GM19238 (cell line): ENCODE data around the gene RPL36AL.
A peak's percentile ranks its signal among the peaks of the same experiment; 100 is the strongest.
"Not testable (repeated sequence)": the region's sequence is repeated elsewhere in the genome, so short reads cannot be mapped to it uniquely, and the experiment has no call there.

Source experiments
- DNase-seq: peaks from one replicate; pipeline ENCODE4 v3.0.0; 2011; ENCODE audit warnings: low spot score; ENCODE audit not compliant: insufficient read length

Gene RPL36AL

DNA sequence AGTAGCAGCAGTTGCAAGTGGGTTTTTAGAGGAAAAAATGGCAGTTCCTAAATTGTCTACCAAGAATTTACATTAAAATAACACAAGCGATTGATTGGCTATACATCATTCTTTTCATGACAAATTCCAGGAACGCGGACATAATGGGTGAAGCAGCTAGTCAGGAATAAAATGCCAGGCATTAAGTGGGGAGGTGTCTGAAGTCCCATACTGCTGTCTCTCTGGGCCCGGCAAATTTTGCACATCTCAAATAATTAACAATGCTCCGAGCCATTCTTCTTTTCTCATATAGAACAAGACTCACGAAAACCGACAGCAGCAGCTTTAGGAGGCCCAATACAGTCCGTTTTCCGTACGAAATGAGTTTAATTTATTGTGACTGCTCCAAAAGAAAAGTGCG, 696 bp downstream of the RPL36AL start:
- DNase-seq, result no peak

DNA sequence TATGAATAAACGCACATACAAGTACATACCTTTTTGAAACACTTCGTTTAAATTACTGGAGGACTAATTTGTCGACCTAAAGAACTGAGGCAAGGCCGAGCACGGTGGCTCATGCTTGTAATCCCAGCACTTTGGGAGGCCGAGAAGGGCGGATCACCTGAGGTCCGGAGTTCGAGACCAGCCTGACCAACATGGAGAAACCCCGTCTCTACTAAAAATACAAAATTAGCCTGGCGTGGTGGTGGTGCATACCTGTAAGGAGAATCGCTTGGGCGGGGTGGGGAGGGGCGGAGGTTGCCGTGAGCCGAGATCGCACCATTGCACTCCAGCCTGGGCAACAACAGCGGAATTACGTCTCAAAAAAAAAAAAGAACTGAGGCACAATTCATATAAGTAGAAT, 1.2 kb downstream of the RPL36AL start:
- DNase-seq, result not testable (repeated sequence)

DNA sequence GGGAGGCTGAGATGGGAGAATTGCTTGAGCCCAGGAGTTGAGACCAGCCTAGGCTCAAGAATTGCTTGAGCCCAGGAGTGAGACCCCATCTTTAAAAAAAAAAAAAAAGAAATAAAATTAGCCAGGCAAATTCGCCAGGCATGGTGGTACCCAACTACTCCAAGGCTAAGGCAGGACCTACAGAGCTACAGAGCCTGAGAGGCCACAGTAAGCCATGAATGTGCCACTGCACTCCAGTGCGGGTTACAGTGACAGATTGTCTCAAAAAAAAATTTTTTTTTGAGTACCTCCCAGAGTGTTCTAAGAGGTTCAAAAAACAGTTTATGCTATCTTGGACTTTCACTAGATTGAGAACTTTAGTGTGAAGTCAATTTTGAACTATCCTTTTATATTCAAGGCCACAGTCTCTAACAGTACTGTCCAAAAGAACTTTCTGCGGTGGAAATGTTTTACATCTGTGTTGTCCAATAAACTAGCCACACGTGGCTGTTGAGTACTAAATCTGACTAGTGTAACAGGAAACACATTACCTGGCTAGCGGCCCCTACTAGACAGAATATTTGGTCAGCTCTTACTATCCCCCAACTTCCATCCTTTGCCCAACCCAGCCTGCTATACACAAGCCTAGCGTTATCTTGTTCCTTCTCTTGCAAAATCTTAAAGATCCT, 2.4 kb downstream of the RPL36AL start:
- no peak for DNase-seq

DNA sequence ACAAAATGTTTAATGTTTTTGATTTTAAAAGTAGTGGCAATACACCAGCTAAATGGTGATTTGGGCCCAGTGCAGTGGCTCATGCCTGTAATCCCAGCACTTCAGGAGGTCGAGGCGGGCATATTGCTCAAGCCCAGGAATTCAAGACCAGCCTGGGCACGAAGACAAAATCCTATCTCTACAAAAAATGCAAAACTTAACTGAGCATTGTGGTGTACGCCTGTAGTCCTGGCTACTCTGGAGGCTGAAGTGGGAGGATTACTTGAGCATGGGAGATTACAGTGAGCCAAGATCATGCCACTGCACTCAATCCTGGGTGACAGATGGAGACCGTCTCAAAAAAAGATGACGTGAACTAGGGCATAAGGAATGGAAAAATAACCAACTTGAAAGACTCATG, 4.7 kb downstream of the RPL36AL start:
- no peak for DNase-seq

DNA sequence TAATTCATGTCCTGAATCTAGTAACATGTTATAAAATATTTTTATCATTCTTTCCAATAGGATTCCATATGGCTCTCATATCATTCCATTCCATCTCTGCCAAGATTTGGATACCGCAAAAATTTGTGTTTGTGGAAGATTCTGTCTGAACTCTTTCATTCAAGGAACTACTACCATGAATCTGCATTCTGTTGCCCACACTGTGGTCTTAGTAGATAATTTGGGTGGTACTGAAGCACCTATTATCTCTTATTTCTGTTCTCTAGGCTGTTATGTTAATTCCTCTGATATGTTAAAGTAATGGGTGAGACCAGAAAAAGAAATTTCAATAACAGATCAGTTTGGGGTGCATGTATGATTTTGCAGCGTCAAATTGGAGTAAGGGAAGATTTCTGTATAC, 6.2 kb downstream of the RPL36AL start:
- DNase-seq, result no peak

DNA sequence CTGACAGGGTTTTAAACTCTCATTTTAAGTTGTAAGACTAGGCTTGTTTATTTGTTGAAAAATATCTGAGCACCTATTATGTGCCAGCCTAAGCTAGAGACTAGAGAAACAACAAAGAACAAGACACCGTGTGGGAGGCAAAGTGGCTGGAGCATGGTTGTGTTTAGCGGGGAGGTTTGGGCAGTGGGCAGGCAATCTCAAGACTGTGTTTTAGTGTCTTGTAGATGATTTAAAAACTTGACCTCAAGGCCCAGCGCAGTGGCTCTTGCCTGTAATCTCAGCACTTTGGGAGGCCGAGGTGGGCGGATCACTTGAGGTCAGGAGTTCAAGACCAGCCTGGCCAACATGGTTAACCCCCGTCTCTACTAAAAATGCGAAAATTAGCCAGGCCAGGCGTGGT, 7.8 kb downstream of the RPL36AL start:
- DNase-seq, result no peak

DNA sequence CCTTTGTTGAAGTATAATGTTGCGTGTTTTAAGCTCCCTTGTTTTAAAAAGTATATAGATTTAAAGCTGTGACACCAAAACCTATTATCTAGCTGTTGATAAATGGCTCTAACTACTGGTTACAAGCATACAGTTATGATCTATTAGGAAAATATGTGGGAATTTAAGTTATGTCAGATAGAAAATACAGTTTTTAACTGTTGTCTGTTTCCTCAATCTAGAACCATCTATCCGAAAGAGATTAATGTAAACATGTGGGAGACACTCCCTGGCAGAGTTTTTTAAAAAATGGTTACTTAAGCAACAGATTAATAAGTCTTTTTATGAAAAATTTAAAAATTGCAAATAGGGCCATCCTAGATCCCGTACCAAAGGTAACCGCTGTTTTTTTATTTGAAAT, 8.2 kb downstream of the RPL36AL start:
- DNase-seq, result no peak

DNA sequence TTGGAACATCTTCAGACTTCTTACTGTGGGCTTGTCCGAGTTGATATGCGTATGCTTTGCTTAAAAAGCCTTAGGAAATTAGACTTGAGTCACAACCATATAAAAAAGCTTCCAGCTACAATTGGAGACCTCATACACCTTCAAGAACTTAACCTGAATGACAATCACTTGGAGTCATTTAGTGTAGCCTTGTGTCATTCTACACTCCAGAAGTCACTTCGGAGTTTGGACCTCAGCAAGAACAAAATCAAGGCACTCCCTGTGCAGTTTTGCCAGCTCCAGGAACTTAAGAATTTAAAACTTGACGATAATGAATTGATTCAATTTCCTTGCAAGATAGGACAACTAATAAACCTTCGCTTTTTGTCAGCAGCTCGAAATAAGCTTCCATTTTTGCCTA, 12.8 kb downstream of the RPL36AL start:
- DNase-seq, result no peak

DNA sequence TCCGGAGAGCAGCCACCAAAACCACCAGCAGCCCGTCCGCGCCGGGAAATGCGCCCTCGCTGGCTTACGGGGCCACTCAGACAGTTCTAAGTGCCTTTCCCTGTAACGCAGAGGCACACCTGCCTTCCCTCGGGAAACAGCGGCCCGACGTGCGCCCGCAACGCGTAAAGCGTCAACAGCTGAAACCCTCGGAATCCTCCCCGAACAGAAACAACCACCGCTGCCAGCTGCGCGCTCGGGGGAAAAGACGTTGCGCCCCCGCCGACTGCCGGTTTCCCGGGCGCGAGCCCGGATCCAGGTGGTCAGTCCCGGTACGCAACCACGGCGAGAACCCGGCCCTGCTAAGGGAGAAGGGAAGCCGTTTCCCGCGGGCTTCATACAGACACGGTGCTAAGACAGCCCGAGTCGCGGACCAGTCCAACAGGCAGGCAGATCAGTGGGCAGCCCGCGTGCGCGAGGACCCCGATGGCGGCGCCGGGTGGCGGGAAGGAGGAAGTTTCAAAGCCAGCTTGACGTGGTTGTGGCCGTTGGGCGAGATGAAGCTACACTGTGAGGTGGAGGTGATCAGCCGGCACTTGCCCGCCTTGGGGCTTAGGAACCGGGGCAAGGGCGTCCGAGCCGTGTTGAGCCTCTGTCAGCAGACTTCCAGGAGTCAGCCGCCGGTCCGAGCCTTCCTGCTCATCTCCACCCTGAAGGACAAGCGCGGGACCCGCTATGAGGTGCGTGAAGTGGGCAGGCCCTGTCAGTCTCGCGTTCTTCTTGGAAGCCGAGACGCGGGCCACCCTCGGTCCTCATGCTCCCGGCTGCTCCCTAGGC, 21.7 kb downstream of the RPL36AL start, which contains the start of gene LRR1:
Gene LRR1 (plus strand): TSS at position 456 of the 816 bp plus-strand sequence. CDS start 81 bp downstream, at position 537.
- peak; percentile 66 for DNase-seq

DNA sequence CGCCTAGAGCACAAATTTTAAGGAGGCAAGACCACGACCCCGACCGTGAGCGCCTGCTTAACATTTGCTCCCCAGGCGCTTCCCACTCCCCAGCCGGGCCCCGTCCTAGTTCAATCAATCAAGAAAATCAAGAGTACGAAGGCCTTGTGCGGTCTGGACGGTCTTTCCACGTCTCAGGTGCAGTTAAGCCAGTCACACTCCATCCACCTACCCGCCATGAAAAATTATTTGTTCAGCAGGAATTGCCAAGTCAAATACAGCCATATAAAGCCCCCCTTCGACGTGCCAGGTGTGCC, 22.3 kb downstream of the RPL36AL start:
- DNase-seq, result no peak

DNA sequence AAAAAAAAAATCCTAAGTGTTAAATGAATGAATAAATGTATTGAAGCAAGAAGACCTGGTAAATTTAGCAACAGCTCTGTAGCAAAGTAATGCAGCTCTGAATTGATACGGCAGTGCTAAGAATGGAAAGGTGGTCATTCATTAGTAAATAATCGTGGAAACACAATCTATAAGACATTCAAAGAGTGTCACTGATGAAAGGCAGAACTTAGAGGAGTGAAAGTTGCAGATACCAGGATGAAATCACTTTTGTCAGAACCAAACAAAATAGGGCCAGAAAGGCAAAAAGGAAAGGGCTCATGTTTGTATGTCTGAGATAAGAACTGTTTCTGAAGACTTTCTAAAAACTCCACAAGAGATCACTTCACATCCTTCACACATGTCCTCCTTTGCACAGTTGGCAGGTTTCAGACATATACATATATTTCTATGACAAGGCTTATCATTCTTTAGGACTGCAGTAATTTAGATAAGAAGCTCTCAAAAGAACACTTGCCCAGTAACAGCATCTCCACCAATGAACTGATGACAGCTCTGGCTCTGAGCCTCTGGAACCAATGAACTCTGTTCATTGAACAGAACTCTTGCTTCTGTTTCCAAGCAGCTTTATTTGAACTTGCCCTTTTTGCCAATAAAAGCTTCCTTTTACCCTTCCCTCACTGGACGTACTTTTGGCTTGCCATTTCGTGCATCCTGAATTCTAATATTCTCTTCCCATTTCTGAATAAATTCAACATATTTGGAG, 25.9 kb downstream of the RPL36AL start:
- DNase-seq, result no peak

DNA sequence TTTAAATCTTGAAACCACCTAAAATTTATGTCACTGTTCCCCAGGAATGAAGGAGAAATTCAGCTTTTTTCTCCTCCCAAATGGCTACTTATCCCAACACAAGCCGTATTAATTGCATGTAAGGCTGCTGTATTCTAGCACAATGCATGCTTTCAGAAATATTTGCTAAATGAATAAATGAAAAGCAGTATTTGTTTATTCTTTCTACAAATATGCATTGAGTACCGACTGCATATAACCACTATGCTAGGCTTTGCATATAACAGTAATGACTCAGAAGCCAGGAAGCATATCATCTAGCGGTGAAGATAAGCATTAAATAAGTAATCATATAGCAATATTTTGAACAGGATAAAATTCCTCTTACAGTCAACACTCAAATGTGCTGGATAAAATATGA, 27.4 kb downstream of the RPL36AL start:
- no peak for DNase-seq

DNA sequence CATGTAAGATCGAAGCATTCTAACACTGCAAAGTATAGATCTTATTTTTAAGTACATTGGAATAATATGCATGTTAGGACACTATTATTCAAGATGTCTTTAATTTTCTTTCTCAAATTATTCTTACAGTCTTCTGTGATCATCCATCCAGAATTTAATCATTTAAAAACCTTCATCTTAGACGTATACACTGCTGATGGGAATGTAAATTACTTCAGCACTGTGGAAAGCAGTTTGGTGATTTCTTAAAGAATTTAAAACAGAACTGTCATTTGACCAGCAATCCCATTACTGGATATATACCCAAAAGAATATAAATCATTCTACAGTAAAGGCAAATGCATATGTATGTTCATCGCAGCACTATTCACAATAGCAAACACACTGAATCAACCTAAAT, 31.0 kb downstream of the RPL36AL start:
- DNase-seq, result no peak

DNA sequence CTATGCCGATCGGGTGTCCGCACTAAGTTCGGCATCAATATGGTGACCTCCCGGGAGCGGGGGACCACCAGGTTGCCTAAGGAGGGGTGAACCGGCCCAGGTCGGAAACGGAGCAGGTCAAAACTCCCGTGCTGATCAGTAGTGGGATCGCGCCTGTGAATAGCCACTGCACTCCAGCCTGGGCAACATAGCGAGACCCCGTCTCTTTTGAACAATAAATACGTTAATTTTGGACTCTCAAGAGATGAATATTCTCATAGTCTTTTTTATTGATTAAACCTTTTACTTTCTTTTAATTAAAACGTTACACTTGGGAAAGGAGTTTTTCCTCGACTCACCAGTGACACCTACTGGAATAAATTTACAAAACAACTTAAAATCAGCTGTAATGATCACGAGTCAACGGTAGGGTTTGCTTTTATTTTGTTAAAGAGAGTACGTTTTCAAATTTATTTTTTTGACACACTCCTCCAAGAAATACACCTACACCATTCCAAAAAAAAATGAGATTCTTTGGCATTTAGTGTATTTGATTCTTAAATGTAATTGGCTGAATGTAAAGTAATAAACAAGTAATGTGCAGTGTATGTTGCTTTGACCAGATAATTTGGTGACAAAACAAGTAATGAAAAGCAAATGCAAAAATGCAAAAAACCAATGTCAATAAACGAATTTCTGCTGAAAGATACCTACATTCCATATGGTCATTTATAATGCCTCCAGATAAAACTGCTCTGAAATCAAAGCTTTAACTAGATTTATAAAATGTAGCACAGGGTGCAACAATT, 33.6 kb downstream of the RPL36AL start:
- no peak for DNase-seq

DNA sequence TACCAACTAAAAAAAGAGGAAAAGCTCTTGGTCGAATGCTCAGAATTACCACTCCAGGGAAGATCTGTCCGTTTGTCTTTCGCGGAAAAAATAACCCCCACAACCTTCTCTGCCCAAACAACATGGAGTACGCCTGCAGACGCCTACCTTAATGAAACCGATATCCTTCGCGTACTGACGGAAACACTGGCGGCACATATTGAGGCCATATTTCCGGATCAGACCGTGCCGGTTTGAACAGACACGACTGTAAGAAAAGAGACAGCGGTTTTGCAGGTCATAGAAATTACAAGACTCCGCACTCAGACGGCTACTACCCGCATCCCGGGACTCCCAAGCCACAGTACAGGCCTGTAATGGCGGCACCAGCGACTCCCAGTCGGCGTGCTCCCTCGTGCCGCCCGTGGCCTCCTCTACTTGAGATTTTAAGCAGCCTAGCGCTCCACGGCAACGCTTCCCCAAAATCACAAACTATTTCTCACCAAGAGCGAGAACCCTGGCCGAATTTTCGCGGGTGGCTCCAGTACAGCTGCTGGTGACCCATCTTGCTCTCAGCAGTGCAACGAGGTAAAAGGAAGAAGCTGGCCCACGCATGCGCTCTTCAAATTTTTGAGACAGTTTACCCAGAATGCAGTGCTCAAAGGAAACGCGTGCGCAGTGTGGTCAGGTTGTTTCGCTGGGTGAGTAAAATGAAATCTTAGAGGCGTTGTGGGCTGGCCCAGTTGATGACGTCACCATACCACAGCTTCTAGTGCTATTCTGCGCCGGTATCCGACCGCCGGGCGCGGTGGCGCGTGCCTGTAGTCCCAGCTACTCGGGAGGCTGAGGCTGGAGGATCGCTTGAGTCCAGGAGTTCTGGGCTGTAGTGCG, 34.4 kb downstream of the RPL36AL start, which contains the start of gene RPS29:
Gene RPS29 (minus strand): TSS at position 578 of the 870 bp plus-strand sequence. CDS start 34 bp downstream, at position 544.
- DNase-seq, result peak; percentile 58

DNA sequence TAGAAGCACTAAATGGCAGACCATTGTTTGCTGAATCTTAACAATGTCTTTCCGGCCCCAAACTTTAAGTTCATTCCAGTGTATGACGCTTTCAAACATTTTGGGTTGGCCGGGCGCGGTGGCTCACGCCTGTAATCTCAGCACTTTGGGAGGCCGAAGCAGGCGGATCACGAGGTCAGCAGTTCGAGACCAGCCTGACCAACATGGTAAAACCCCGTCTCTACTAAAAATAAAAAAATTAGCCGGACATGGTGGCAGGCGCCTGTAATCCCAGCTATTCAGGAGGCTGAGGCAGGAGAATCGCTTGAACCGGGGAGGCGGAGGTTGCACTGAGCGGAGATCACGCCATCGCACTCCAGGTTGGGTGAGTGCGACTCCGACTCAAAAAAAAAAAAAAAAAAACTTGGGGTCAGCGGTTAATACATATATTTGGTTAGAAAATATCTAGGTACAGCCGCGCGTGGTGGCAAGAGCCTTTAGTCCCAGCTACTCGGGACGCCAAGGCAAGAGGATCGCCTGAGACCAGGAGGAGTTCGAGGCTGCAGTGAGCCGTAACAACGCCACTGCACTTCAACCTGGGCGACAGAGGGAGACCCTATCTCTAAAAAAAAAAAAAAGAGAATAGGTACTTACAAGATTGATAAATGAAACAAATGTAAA, 35.3 kb downstream of the RPL36AL start:
- not testable (repeated sequence) for DNase-seq

DNA sequence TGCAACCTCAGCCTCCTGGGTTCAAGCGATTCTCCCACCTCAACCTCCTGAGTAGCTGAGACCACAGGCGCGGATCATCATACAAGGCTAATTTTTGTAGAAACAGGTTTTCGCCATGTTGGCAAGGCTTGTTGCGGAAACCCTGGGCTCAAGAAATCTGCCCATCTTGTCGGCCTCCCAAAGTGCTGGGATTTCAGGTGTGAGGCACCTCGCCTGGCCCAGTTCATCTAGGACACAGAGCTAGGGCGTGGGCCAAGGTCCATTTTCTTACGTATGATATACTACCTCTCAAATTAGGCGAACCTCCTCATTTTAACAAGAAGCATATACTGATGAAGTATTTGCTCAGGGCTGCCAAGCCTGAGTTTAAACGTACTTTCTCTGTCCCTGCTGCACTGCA, 36.4 kb downstream of the RPL36AL start:
- DNase-seq, result no peak

DNA sequence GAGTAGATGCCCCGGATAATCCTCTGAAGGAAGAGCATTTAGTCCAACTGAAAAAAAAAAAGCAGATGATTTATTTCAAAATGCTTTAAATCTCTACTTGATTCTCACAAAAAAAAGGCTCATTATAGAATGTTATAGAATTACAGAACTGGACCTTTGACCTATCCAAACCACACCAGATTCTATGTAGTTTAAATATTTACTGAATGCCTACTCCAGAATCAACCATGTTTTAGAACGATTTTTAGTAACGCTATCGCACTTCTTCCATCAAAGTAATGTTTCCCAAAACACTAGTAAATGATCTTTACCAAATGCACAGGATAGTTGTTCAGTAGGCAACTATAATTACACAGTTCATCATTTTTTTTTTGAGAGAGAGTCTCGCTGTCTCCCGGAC, 36.8 kb downstream of the RPL36AL start:
- no peak for DNase-seq

DNA sequence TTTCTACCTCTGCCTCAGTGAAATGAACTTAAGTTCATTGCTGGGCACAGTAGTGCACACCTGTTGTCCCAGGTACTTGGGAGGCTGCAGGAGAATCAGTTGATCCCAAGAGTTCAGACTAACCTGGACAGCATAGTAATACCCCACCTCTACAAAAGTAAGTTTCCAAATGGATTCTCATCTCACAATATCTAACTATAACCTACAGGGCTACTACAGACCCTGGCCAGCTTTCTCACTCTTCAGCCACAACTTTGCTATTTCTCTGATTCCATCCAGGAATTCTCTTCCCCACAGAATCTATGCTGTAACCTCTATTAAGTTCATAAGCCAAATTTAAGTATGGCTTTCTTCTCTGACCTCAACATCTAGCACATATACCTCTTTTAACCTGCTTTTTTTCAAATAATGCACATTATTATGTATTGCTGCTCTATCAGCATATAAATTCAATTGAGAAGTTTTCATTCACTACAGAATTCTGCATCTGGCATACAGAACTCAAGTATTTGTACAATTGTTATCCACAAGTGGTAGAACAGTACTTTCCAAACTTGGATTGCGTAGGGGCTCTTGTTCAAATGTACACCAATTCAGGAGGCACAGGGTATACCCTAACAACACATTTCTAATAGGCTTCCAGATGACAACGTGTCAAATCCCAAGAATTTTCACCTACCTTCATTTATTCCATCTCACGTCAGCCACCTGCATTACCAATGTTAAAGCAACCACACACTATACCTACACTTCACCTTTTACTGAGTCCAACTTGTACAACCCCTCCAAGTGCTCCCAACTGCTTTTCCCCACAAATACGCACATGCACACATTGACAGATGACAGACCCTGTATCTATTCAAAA, 38.1 kb downstream of the RPL36AL start:
- no peak for DNase-seq
